GM19438 (cell line): ENCODE measurements around the gene RALGPS2.

Source experiments
- ATAC-seq: cut with Tn5 transposase; IDR thresholded peaks from one replicate; pipeline ENCODE4 v1.9.1; 2021; ENCODE audit warnings: low read depth; ENCODE audit not compliant: unreplicated experiment

The RALGPS2 gene

GRCh38 chr1:178849918-178850317 is 124.9 kb downstream of the RALGPS2 start:
- no peak for ATAC-seq

DNA sequence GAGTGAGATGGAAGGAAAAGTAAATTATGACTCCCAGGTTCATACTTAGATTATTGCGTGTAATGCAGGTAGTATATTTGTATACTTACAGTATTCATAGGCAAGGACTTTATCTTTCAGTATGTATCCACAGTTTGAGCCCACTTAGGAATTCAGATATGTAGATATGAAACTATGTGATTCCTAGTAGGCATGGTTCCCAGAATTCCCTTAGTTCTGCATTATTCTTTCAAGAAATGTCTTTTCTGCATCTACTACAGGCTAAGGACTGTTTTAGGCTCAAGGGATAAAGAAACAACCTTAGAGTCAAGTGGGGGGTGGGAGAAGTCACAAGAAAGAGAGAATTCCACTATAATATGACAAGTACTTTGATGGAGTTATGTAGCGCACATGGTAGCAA is 132.1 kb downstream of the RALGPS2 start:
- ATAC-seq = no peak

- no peak for ATAC-seq
Measured at GRCh38 chr1:178862416-178862815, 137.4 kb downstream of the RALGPS2 start.

GRCh38 chr1:178862864-178863263 is 137.8 kb downstream of the RALGPS2 start:
- no peak for ATAC-seq

DNA sequence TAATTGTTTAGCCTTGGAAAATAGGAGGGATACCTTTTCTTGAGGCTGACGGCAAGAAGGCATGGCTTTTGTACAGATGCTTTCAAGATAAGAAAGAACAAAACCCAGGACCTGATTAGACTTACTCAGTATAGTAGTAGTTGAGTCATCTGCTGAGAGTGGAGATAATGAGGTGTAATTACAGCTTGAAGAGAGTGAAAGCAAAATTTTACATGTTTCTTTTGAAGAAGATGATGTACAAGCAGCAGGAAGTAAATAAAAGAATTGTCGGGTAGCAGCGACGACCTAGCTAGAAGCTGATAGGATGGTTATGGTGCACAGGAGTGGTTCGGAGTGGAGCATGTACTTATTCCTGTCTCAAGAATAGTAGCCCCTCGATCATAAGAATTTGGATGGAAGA is 139.3 kb downstream of the RALGPS2 start:
- no peak for ATAC-seq

DNA sequence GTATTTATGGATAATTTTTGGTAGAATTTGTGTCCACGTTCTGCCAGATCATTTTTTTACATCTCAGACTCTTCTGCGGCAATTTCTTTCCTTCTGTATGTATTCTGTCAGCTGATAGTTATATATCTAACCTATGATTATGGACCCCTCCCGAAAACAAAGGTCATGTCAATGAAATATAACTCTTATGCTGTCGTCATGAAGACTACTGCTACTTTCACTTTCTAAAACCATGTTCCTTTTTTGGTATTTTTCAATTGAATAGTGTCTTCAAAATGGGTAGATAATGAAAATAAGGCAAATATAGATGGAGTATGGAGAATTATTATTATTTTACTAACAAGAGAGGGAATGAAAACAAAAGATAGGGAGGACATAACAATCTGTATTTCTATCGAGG is 142.6 kb downstream of the RALGPS2 start:
- ATAC-seq = no peak

DNA sequence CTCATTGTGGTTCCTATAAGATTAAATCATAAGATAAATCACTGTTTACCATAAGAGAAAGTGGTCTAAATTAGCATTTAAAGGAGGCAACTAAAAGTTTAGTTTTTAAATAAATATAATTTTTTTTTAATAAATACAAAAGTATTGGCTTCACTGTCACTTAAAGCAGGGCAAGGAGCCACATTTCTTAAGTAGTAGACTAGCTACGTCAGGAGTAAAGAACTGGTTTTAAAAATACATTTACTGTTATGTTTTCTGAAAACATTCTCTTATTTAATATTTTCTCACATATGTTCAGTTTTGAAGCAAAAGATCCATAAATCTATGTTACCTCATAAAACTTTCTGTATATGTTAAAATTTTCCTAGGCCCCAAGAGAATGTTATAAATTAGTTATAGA is 143.7 kb downstream of the RALGPS2 start:
- ATAC-seq = no peak

DNA sequence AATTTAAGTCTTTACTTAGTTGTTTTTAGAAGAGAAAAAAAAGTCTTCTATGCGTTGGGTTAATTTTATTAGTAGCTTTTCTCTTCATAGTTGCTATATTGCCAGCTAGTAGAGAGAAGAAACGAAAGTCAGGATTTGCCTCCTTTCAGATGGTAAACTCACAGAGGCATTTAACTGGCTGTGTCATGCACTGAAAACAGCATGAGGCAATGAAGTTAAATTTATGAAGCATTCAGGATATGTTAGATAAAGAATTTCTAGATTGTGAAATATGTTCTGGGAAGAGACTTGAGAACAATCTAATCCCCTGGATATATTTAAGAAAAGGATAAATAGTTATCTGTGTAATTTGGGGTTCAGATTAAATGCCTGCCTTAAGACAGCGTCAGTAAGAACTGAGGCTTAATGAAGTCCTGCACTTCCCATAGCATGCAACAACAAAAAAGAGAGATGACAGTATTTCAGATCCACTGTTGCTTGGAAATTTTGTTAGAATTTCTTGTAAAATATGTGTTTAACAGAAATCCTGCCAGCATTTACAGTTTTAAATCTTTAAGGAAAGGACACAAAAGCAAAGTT is 144.2 kb downstream of the RALGPS2 start:
- no peak for ATAC-seq

DNA sequence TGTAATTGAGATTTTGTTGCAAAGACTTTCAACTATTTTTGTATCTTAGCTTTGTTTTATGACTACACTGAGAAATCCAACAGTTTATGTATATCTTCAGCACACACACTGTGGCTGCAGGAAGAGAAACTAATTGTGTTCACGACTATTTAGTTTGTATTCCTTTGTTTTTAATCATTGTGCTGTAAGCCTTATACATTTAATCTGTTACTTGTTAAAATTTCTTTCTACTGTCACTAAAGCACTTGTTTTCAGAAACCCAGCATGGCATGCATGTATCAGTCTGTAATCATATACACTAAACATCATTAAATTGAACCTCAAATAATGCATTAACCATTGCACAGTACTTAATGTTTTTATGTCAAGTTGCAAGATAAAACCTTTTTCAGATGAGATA is 145.2 kb downstream of the RALGPS2 start:
- no peak for ATAC-seq

DNA sequence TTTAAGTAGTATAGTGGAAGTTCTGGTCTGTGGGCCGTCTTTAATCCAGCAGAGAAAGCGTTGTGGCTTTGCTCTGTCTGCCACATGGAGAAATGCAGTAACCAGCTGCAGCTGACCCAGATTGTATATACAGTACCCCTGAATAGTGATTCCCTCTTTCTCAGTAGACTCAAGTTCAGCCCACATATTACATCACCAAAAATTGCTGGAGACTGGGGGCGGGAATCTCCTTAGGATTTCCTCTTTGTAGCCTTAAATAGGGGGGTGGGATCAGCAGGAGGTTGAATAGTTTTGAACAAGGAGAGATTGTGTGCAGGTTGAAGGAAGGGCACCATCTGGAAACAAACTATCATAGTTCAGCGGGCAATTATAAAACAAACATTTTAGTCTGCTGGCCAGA is 145.9 kb downstream of the RALGPS2 start, which contains the start of gene ANGPTL1:
ANGPTL1 (minus strand) TSS at position 134 of the 400 bp plus-strand sequence. CDS start 5,301 bp downstream, outside the sequence.
- no peak for ATAC-seq

GRCh38 chr1:178871551-178872320 is 146.7 kb downstream of the RALGPS2 start:
- no peak for ATAC-seq

DNA sequence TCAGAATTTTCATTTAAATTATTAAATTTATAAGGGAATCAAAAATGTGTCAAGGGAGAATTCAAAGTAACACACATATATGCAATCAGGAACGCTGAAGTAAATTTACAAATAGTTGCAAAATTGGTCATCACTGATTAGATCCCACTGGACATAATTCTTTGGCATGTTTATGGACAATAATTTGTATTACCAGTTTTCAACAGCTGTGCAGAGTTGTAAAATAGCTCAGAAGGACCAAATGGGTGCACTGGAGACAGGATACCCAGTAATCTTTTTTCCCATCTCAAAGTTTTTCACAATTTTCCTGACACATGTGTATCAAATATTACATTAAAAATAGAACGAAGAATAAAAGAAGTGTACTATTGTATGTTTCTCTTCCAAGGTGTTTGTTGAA is 149.9 kb downstream of the RALGPS2 start:
- ATAC-seq = no peak

DNA sequence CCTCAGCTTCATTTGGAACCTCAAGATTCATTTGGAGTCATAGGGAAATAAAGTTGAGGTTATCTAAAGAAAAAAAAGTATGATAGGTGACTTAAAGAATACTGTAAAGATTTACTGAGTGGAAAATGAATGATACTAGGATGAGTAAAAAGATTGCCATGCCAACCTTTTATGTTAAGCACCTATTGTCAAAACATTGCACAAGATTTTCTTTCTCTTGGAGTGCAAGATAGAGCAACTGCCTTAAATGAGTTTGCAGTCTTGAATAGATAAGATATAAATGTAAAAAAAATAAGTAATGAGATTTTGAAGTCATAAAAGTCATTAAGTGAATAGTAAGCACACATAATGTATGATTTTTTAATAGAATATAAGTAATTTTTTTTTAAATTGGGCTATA is 150.9 kb downstream of the RALGPS2 start:
- no peak for ATAC-seq

- no peak for ATAC-seq
Measured at GRCh38 chr1:178877896-178878295, 152.9 kb downstream of the RALGPS2 start.

- ATAC-seq = no peak
Measured at GRCh38 chr1:178881950-178882349, 156.9 kb downstream of the RALGPS2 start.

DNA sequence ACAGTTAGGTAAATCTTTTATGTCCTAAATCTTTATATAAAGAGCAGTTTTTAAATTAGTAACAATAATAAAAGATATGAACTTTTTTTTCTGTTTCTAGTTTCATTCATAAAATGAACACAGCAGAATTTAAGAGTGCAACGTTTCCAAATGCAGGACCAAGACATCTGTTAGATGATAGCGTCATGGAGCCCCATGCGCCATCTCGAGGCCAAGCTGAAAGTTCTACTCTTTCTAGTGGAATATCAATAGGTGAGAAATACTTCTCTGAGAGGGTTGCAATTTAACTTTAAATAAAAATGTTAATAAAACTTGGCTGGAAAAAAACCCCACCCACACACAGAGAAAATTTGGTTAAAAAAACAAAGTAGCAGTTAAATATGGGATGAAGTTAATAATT is 160.8 kb downstream of the RALGPS2 start:
- no peak for ATAC-seq

DNA sequence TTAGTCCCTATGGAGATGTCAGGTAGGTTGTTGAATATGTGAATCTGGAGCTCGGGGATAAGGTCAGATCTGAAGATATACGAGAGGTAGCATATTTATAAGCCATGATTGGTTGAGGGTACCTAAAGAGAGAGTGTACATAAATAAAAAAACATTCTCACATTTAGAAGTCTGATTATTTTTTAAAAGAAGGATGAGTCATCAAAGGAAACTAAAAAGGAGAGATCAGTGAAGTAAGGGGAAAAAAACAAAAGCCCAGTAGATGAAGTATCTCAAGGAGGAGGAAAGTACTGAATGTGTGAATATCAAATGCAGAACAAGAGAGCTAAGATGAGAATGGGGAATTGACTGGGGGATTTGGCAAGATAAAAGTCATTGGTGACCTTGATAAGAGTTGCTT is 161.5 kb downstream of the RALGPS2 start:
- no peak for ATAC-seq

DNA sequence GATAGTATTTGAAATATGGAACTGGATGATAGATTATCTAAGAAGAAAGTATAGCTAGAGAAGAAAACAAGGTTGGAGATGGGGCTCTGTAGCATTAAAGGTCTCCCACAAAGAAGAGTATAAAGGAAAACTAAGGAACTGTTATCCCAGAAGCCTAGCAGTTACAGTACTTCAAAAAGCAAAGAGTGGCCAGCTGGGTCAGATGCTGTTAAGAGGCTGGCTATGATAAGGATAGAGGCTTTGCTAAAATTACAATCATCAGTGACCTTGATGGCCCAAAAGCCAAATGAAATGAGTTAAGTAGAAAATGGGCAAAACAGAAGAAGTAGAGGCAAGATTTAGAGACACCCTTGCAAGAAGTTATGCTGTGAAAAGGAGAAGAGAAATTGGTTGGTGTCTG is 170.9 kb downstream of the RALGPS2 start:
- no peak for ATAC-seq

DNA sequence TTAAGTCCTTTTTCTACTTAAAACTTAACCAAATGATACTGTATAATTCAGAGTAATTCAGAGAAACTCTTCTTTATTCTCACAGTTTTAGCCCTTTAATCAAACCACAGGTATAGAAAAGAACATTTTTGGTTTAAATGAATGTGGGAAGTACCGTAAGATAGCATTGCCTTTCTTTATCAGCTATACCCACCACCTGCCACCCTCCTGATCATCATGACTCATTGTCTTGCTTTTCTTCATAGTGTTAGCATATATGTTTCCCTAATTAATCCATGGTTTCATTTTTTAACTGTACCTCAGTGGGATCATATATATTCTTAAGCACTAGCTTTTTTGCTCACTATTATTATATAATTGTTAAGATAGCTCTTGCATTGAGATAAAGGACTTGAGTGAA is 173.4 kb downstream of the RALGPS2 start:
- no peak for ATAC-seq

- ATAC-seq = no peak
Measured at GRCh38 chr1:178899402-178899801, 174.4 kb downstream of the RALGPS2 start.

DNA sequence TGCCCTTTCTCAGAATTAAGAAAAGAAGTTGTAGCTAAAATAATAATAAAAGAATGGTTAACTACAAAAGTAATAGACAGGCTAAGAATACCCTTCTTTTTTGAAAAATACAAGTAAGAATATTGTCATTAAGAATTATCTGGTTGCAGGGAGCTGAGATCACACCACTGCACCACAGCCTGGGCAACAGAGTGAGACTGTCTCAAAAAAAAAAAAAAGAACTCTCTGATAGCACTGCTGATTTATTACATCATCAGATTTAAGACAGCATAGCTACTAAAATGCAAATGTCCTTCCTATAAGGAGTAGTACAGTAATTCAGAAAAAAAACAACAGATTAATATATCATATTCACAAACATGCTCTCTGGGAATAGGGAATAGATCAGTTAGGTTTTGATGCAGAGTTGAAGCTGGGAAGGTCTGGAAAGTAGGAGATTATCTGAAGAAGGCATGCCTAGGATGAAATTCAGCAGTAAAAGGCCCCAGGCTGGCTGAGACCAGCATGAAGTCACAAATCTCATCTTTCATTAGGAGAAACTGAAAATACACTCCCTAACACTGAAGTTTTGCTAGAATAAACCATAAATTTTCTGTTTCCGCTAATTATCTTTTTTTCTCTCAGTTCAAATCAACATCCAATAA is 176.6 kb downstream of the RALGPS2 start:
- ATAC-seq = no peak

DNA sequence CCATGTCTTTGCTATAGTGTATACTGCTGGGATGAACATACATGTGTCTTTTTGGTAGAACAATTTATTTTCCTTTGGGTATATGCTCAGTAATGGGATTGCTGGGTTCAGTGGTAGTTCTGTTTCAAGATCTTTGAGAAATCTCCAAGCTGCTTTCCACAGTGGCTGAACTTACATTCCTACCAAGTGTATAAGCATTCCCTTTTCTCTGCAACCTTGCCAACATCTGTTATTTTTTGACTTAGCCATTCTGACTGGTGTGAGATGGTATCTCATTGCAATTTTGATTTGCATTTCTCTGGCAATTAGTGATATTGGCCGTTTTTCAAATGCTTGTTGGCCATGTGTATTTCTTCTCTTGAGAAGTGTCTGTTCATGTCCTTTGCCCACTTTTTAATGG is 183.3 kb downstream of the RALGPS2 start:
- ATAC-seq = no peak
